Vagina (tissue), 2 donors: Measurements from ENCODE around the gene DNAH2.

Experiments
- CTCF ChIP-seq, 3 experiments: fragments of 450-650 bp in 2 of 3; fragments of 200-600 bp in 1 of 3; sonication (generic) in 1 of 3; IDR thresholded peaks; one replicate each; pipeline ENCODE4 v1.5.1; 2017 to 2019; ENCODE audit warnings: antibody characterized with exemption in 3 of 3, mild to moderate bottlenecking in 2 of 3, moderate library complexity in 2 of 3
- POLR2A ChIP-seq, 2 donors: fragments of 450-650 bp; IDR thresholded peaks; one replicate each; pipeline ENCODE4 v1.6.1; 2017; ENCODE audit warnings: antibody characterized with exemption in 2 of 2, mild to moderate bottlenecking in 2 of 2, moderate library complexity in 2 of 2

- TF ChIP-seq CTCF (IDR thresholded peaks at IDR 0.05) (no peak), POLR2A (IDR thresholded peaks at IDR 0.05) (no peak)
These were observed 57.5 kb downstream of the DNAH2 start for GRCh38 chr17:7775051-7775450.
